H1 (cell line): Measurements from ENCODE around the gene TNRC6B.

Experiments used
- CTCF ChIP-seq, 3 experiments: IDR thresholded peaks; 1 replicate in 2 of 3; 2 replicates in 1 of 3; pipeline versions ENCODE4 v1.5.1 to v1.6.1; 2011; ENCODE audit warnings: low read length in 3 of 3, mild to moderate bottlenecking in 3 of 3, inconsistent platforms in 2 of 3, low read depth in 1 of 3, moderate library complexity in 1 of 3; ENCODE audit not compliant: insufficient read depth in 1 of 3; ENCODE audit errors: control extremely low read depth in 1 of 3
- SIRT6 ChIP-seq: IDR thresholded peaks from one replicate; pipeline ENCODE4 v1.7.1; 2012; ENCODE audit warnings: low read length, inconsistent platforms

GRCh38 chr22:40247976-40248375 lies 70.3 kb downstream of the TNRC6B start:
- TF ChIP-seq CTCF (IDR thresholded peaks at IDR 0.05; ENCODE audit: control extremely low read depth in 1 of 3, insufficient read depth in 1 of 3, low read depth in 1 of 3, low read length in 3 of 3) = no peak
- TF ChIP-seq SIRT6 = no peak
